HEK293 (cell line): Measurements from ENCODE around the gene NAV2.

Experiments
- CTCF ChIA-PET: fragments of 350-600 bp; formaldehyde crosslinking; extraction: SDS; loops from one replicate; lab custom pipeline; 2021; ENCODE audit warnings: antibody characterized with exemption; lab: Yijun Ruan, JAX
- POLR2A ChIA-PET: fragments of 300-600 bp; formaldehyde crosslinking; extraction: SDS; loops from one replicate; lab custom pipeline; 2020; ENCODE audit warnings: antibody characterized with exemption, inconsistent platforms; lab: Yijun Ruan, JAX
- H3K27ac ChIP-seq: fragments of 200-500 bp; sonication (Bioruptor generic); 2 replicates; pipeline ENCODE4 v1.5.1; 2014; ENCODE audit warnings: low read depth, low read length, control low read depth, inconsistent platforms; ENCODE audit errors: extremely low read depth
- H3K36me3 ChIP-seq, 2 experiments: fragments of 200-500 bp in 1 of 2; sonication (Bioruptor generic) in 1 of 2; 1 replicate in 1 of 2; 2 replicates in 1 of 2; pipeline ENCODE4 v1.5.1; 2014 to 2017; ENCODE audit warnings: inconsistent platforms in 2 of 2, low read length in 2 of 2; ENCODE audit not compliant: control insufficient read depth in 2 of 2, insufficient read depth in 1 of 2
- H3K4me1 ChIP-seq: fragments of 200-500 bp; sonication (Bioruptor generic); 2 replicates; pipeline ENCODE4 v1.5.1; 2014; ENCODE audit warnings: mild to moderate bottlenecking, low read length, inconsistent platforms; ENCODE audit not compliant: control insufficient read depth, insufficient read depth
- H3K4me3 ChIP-seq: 2 replicates; pipeline ENCODE4 v1.5.1; 2011; ENCODE audit warnings: low read depth, mild to moderate bottlenecking, control low read depth, low read length, moderate library complexity
- H3K9me3 ChIP-seq: fragments of 200-500 bp; sonication (Bioruptor generic); 2 replicates; pipeline ENCODE4 v1.5.1; 2014; ENCODE audit warnings: low read depth, low read length, inconsistent platforms; ENCODE audit not compliant: control insufficient read depth, insufficient read depth
- AEBP2 ChIP-seq: fragments of 450-650 bp; formaldehyde crosslinking; IDR thresholded peaks from 2 replicates; pipeline ENCODE4 v1.5.1; 2016; ENCODE audit warnings: missing biosample characterization, missing genetic modification characterization, borderline replicate concordance
- ATF2 ChIP-seq: fragments of 450-650 bp; formaldehyde crosslinking; IDR thresholded peaks from 2 replicates; pipeline ENCODE4 v1.5.1; 2016; ENCODE audit warnings: missing biosample characterization, missing genetic modification characterization, low read depth
- BCL11B ChIP-seq: fragments of 450-650 bp; formaldehyde crosslinking; IDR thresholded peaks from 2 replicates; pipeline ENCODE4 v1.5.1; 2016; ENCODE audit warnings: low read depth, missing biosample characterization, missing genetic modification characterization
- CTCF ChIP-seq: fragments of 450-650 bp; formaldehyde crosslinking; IDR thresholded peaks from 2 replicates; pipeline ENCODE4 v1.5.1; 2016; ENCODE audit warnings: missing biosample characterization, missing genetic modification characterization
- PBX3 ChIP-seq: sonication (generic); formaldehyde crosslinking; IDR thresholded peaks from 2 replicates; pipeline ENCODE4 v1.8.1; 2022; ENCODE audit warnings: mild to moderate bottlenecking, moderate library complexity, missing genetic modification reagents
- PRDM1 ChIP-seq: fragments of 450-650 bp; formaldehyde crosslinking; IDR thresholded peaks from 2 replicates; pipeline ENCODE4; 2016; ENCODE audit warnings: missing biosample characterization, missing genetic modification characterization
- RBAK ChIP-seq: fragments of 450-650 bp; formaldehyde crosslinking; IDR thresholded peaks from 2 replicates; pipeline ENCODE4 v1.5.1; 2016; ENCODE audit warnings: missing biosample characterization, missing genetic modification characterization
- REST ChIP-seq: fragments of 450-650 bp; formaldehyde crosslinking; IDR thresholded peaks from 2 replicates; pipeline ENCODE4 v1.5.1; 2016; ENCODE audit warnings: missing biosample characterization, missing genetic modification characterization
- TRIM28 ChIP-seq: IDR thresholded peaks from 2 replicates; pipeline ENCODE4 v1.6.1; 2011; ENCODE audit warnings: low read length, control low read depth, borderline replicate concordance
- ZBTB44 ChIP-seq: fragments of 450-650 bp; IDR thresholded peaks from 2 replicates; pipeline ENCODE4 v1.5.1; 2018; ENCODE audit warnings: missing biosample characterization, mild to moderate bottlenecking, missing genetic modification characterization
- ZNF221 ChIP-seq: fragments of 450-650 bp; formaldehyde crosslinking; IDR thresholded peaks from 2 replicates; pipeline ENCODE4 v1.5.1; 2017; ENCODE audit warnings: missing biosample characterization, missing genetic modification characterization, borderline replicate concordance
- ZNF239 ChIP-seq: fragments of 450-650 bp; formaldehyde crosslinking; IDR thresholded peaks from 2 replicates; pipeline ENCODE4 v1.5.1; 2016; ENCODE audit warnings: missing biosample characterization, missing genetic modification characterization
- ZNF274 ChIP-seq, 2 experiments: fragments of 200-500 bp in 1 of 2; fragments of 450-650 bp in 1 of 2; sonication (Bioruptor generic) in 1 of 2; formaldehyde crosslinking in 1 of 2; IDR thresholded peaks; 2 replicates each; pipeline versions ENCODE4 v1.5.1 to v1.6.1; 2014 to 2016; ENCODE audit warnings: borderline replicate concordance in 1 of 2, inconsistent platforms in 1 of 2, low read length in 1 of 2, missing biosample characterization in 1 of 2, missing genetic modification characterization in 1 of 2
- ZNF366 ChIP-seq: fragments of 450-650 bp; formaldehyde crosslinking; conservative IDR thresholded peaks from 2 replicates; pipeline ENCODE4 v1.5.1; 2016; ENCODE audit warnings: missing biosample characterization, missing genetic modification characterization
- ZNF510 ChIP-seq: fragments of 450-650 bp; formaldehyde crosslinking; IDR thresholded peaks from 2 replicates; pipeline ENCODE4 v1.5.1; 2018; ENCODE audit warnings: mild to moderate bottlenecking, missing genetic modification characterization, missing biosample characterization; ENCODE audit not compliant: insufficient replicate concordance
- ZNF707 ChIP-seq: fragments of 450-650 bp; formaldehyde crosslinking; IDR thresholded peaks from 2 replicates; pipeline ENCODE4 v1.5.1; 2016; ENCODE audit warnings: missing biosample characterization, missing genetic modification characterization
- ZNF843 ChIP-seq: fragments of 450-650 bp; formaldehyde crosslinking; IDR thresholded peaks from 2 replicates; pipeline ENCODE4 v1.5.1; 2016; ENCODE audit warnings: missing biosample characterization, missing genetic modification characterization

NAV2 gene

GRCh38 chr11:19840961-19841360 lies 128.3 kb downstream of the NAV2 start:
- H3K9me3 ChIP-seq: no peaks in the 10 kb centered on the region
- no peaks in the 10 kb centered on the region for H3K4me1 ChIP-seq
- H3K36me3 ChIP-seq: no peaks in the 10 kb centered on the region
- H3K4me3 ChIP-seq: no peak overlapping the region
- ChIA-PET POLR2A (no interaction called here), CTCF (interaction anchor here (0.5 kb wide), 1 partner anchor 129 kb away, joined by 3 read pairs; no protein-coding TSS in a partner anchor)
- no peak for TF ChIP-seq ZNF366 (tag by site-specific recombination)
- no peak for TF ChIP-seq BCL11B (tag by site-specific recombination)
- no peak for TF ChIP-seq PBX3 (CRISPR knock-in tag)
- TF ChIP-seq REST (tag by site-specific recombination): no peak
- TF ChIP-seq ZNF274 (IDR thresholded peaks at IDR 0.05; ENCODE audit: low read length): no peak
- no peak for TF ChIP-seq ZNF274 (tag by site-specific recombination; IDR thresholded peaks at IDR 0.05; ENCODE audit: borderline replicate concordance)
- no peak for TF ChIP-seq ZNF221
- no peak for TF ChIP-seq ZNF707
- TF ChIP-seq PRDM1 (tag by site-specific recombination): no peak
- TF ChIP-seq ZNF510: no peak
- no peak for TF ChIP-seq ZNF843 (tag by site-specific recombination)
- no peak for TF ChIP-seq RBAK (tag by site-specific recombination)
- no peak for TF ChIP-seq ZBTB44
- TF ChIP-seq ATF2 (tag by site-specific recombination): no peak
- TF ChIP-seq TRIM28: no peak
- no peak for TF ChIP-seq ZNF239
- no peak for TF ChIP-seq CTCF (tag by site-specific recombination)
- TF ChIP-seq AEBP2 (tag by site-specific recombination): no peak
- H3K27ac ChIP-seq: no peak overlapping the region
